ENCODE results near the gene IFT20.
A peak's percentile ranks its signal among the peaks of the same experiment; 100 is the strongest.
"Not testable (repeated sequence)": the region's sequence is repeated elsewhere in the genome, so short reads cannot be mapped to it uniquely, and the experiment has no call there.

The IFT20 gene

DNA sequence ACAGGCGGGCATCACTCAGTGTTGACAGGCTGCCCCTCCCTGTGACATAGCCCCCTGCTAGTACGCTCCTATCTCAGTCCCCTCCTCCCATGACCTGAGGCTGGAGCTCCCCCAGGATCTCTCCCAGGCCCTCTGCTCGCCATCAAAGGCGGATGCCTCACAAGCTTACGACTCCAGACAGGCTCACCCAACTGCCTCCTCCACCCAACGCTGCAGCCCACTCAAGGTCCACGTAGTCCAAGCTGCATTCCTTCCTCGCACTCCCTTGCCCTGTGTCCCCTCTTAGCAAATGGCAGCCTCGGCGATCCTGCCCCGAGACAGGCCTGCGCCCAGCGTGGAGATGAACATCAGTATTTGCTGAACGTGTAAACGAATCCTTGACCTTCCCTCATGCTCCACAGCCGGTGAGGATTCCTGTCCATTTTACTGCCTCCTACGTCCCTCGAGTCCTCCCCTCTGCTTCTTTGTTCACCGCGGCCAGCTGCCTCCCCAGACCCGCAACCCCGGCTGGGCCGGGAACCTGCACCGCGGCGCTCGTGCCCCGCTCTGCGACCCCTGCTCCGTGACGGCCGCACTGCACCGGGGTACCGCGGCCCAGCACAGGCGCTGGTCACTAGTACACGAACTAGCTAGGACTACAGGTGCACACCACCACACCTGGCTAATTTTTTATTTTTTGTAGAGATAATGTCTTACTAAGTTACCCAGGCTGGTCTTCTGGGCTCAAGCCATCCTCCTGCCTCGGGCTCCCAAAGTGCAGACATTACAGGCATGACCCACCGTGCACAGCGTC, 17.1 kb downstream of the IFT20 start:
- Mint-ChIP-seq H3K27ac (peak overlapping the region; percentile 91), H3K4me1 (ENCODE audit: low read depth) (peaks cover 38% of the 10 kb centered on the region), H3K27me3 (no peaks in the 10 kb centered on the region), H3K4me3 (peak overlapping the region; percentile 92), H3K36me3 (ENCODE audit: low read depth) (peaks cover 37% of the 10 kb centered on the region), H3K9me3 (no peaks in the 10 kb centered on the region)
- DNase-seq, result no peak

- Mint-ChIP-seq H3K27ac (peak overlapping the region; percentile 91), H3K4me1 (ENCODE audit: low read depth) (peaks cover 36% of the 10 kb centered on the region), H3K4me3 (peak overlapping the region; percentile 92), H3K9me3 (no peaks in the 10 kb centered on the region), H3K36me3 (ENCODE audit: low read depth) (peaks cover 29% of the 10 kb centered on the region), H3K27me3 (no peaks in the 10 kb centered on the region)
- no peak for DNase-seq
Observed at GRCh38 chr17:28317099-28317965, 17.9 kb downstream of the IFT20 start.

GRCh38 chr17:28315846-28316705, 19.2 kb downstream of the IFT20 start:
- no peaks in the 10 kb centered on the region for H3K27me3 Mint-ChIP-seq
- no peak overlapping the region for H3K4me3 Mint-ChIP-seq
- no peaks in the 10 kb centered on the region for H3K9me3 Mint-ChIP-seq

DNA sequence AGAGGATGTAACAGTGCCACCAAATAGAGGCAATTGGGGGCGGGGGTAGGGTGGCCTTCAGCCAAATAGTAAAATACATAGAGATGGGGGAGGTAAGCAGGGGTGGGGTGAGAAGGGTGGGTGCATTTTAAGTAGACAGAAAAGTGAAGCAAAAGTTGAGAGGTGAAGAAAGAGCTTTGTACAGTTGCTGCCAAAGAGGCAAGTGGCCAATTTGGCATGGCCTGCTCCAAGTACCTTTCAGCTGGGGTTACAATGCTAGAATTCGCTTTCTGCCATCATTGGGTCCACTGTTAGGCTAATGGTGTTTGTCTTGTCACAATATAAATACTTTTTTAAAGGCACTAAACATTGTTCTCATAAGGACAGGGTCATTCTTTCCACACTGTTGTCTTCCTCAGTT, 21.4 kb downstream of the IFT20 start:
- Mint-ChIP-seq H3K9me3 (no peaks in the 10 kb centered on the region), H3K4me1 (ENCODE audit: low read depth) (peaks cover 11% of the 10 kb centered on the region), H3K4me3 (no peak overlapping the region), H3K36me3 (ENCODE audit: low read depth) (no peaks in the 10 kb centered on the region), H3K27ac (no peak overlapping the region), H3K27me3 (no peaks in the 10 kb centered on the region)
- no peak for DNase-seq

More at GRCh38 chr17:28315846-28316705, 19.2 kb downstream of the IFT20 start:
- Mint-ChIP-seq H3K36me3 (ENCODE audit: low read depth) (peaks cover 19% of the 10 kb centered on the region), H3K4me1 (ENCODE audit: low read depth) (peaks cover 27% of the 10 kb centered on the region), H3K27ac (no peak overlapping the region)
- no peak for DNase-seq

DNA sequence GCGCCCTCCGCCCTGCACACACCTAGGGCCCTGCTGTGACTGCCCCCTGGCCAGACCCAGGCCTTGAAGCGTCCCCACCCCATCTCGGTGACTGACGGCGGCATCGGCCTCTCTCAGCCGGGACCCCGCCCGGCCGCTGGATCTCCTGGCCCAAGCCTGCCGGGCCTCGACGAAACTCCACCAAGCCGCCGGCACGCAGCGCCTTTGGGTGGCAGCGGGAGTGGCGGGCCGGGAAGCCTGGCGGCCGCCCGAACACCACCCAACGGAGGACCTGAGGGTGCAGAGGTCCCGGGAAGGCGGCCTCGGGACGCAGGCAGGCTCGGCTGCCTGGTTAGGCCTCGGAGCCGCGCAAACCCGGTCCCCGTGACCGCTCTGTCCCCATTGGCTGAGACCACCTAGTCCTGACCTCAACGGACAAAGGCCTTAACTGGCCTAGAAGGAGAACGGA, 28.3 kb downstream of the IFT20 start:
- Mint-ChIP-seq H3K4me1 (ENCODE audit: low read depth) (no peaks in the 10 kb centered on the region), H3K4me3 (no peak overlapping the region), H3K27me3 (peaks cover 33% of the 10 kb centered on the region), H3K9me3 (no peaks in the 10 kb centered on the region), H3K27ac (no peak overlapping the region), H3K36me3 (ENCODE audit: low read depth) (no peaks in the 10 kb centered on the region)
- DNase-seq, result no peak

GRCh38 chr17:28298449-28298848, 36.8 kb downstream of the IFT20 start:
- Mint-ChIP-seq H3K27me3 (peaks cover 6% of the 10 kb centered on the region), H3K4me3 (no peak overlapping the region), H3K27ac (no peak overlapping the region), H3K4me1 (ENCODE audit: low read depth) (peaks cover 21% of the 10 kb centered on the region), H3K9me3 (no peaks in the 10 kb centered on the region), H3K36me3 (ENCODE audit: low read depth) (no peaks in the 10 kb centered on the region)
- no peak for DNase-seq

DNA sequence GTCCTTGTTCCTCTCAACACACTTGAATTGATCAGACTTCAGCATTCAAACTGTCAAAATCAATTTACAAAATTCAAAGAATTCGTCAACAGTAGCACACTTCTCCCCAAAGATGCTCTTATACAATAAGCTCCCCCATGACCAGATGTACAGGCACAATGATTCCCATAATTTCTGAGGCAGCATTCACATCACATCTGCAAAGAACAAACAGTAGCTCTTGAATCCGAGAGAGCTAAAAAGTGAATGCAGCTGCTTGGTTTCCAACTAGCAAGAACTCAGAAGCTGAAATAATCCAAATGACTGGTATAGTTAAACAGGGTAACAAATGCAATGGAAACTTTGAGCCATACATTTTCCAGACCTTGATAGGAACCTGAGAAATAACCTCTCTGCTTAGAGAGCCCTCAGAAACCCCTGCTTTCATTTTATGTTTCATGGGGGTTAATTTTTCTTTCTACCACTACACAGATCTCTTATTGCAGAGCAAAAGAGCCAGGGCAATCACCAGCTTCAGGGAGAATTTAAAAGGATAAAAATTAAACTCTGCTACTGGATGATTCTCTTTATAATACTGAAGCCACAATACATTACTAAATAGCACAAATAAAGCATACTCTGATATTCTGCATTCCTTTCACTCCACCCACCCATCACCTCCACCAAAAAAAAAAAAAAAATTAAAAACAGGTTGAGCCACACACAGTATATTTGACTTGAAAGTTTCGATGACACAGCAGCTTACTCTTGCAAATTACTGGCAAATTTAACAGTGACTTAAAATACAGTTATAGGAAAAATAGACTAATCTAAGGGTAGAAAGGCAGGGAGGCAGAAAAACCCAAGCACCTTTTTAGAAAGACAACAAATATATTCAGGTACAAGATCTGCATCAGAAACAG, 39.3 kb downstream of the IFT20 start:
- Mint-ChIP-seq H3K4me3 (peak overlapping the region; percentile 29), H3K27me3 (peaks cover 25% of the 10 kb centered on the region), H3K9me3 (no peaks in the 10 kb centered on the region), H3K4me1 (ENCODE audit: low read depth) (peaks cover 21% of the 10 kb centered on the region), H3K36me3 (ENCODE audit: low read depth) (no peaks in the 10 kb centered on the region), H3K27ac (peak overlapping the region; percentile 75)
- no peak for DNase-seq

DNA sequence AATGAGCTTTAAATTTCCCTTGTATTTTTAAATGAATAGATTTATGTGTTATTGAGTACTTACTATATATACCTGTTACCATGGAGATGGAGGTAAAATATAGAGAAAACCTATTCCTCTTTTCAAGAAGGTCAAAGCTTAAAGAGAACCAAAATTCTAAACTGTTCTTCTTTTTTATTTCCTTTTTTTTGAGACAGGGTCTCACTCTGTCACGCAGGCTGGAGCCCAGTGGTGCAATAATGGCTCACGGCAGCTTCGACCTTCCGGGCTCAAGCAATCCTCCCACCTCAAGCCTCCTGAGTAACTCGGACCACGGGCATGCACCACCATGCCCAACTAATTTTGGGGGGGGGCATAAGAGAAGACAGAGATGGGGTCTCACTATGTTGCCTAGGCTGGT, 41.3 kb downstream of the IFT20 start:
- Mint-ChIP-seq H3K36me3 (ENCODE audit: low read depth) (no peaks in the 10 kb centered on the region), H3K27me3 (peaks cover 28% of the 10 kb centered on the region), H3K4me1 (ENCODE audit: low read depth) (peaks cover 21% of the 10 kb centered on the region), H3K4me3 (no peak overlapping the region), H3K27ac (no peak overlapping the region), H3K9me3 (no peaks in the 10 kb centered on the region)
- no peak for DNase-seq

DNA sequence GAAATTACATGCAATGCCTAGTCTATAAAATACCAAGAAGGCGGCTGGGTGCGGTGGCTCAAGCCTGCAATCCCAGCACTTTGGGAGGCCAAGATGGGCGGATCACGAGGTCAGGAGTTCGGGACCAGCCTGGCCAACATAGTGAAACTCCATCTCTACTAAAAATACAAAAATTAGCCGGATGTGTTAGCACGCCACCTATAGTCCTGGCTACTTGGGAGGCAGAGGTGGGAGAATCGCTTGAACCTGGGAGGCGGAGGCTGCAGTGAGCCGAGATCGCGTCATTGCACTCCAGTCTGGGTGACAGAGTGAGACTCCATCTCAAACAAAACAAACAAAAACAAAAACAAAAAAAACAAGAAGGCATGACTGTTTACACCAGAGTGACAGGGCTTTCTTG, 42.4 kb downstream of the IFT20 start:
- H3K9me3 Mint-ChIP-seq; DNase-seq; H3K36me3 Mint-ChIP-seq (ENCODE audit: low read depth); H3K4me3 Mint-ChIP-seq; H3K27ac Mint-ChIP-seq: not testable (repeated sequence)
- Mint-ChIP-seq H3K27me3 (peaks cover 28% of the 10 kb centered on the region), H3K4me1 (ENCODE audit: low read depth) (peaks cover 21% of the 10 kb centered on the region)

DNA sequence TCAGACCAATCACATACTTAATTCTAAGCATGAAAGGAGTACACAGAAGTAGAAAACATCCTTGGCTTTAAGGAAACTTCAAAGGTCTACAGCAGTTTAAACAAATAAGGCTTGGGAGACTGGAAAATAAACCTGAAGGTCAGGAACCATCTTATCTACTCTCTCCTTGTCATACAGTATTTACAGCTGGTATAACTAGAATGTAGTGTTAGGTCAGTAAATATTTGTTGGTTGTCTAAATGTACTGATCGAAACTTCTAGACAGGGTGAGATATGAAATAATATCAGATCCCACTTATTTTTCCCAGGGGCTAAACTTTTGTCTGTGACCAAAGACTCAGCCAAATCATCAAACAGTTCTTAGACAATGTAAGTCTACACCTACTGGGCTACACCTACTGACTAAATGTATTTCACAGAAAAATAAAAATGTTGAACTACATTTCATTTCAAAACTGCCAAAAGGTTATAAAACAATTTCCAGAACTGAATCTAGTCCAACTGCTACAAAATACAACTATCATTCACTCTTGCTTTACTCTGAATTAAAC, 43.4 kb downstream of the IFT20 start:
- H3K4me1 Mint-ChIP-seq (ENCODE audit: low read depth), result peaks cover 20% of the 10 kb centered on the region
- H3K36me3 Mint-ChIP-seq (ENCODE audit: low read depth), result no peaks in the 10 kb centered on the region
- H3K9me3 Mint-ChIP-seq, result no peaks in the 10 kb centered on the region

DNA sequence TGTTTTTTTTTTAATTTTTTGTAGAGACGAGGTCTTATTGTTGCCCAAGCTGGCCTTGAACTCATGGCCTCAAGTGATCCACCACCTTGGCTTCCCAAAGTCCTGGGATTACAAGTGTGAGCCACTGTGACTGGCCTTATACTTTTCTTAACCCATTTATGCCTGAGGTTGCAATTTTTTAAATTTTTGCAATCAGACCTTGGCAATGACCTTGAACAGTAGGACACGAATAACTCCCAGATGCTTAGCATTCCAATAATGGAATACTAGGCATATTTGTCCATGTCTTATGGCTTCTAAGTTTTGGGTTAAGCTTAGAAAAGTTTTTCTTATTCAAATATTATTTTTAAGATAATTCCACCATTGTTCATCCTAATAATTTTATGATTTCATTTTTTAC, 44.6 kb downstream of the IFT20 start:
- Mint-ChIP-seq H3K36me3 (ENCODE audit: low read depth) (no peaks in the 10 kb centered on the region), H3K27ac (no peak overlapping the region), H3K9me3 (no peaks in the 10 kb centered on the region), H3K4me3 (no peak overlapping the region), H3K27me3 (peaks cover 28% of the 10 kb centered on the region), H3K4me1 (ENCODE audit: low read depth) (peaks cover 8% of the 10 kb centered on the region)
- DNase-seq, result no peak

More for the DNA sequence above, 43.4 kb downstream of the IFT20 start:
- Mint-ChIP-seq H3K27me3 (peaks cover 28% of the 10 kb centered on the region), H3K4me3 (no peak overlapping the region), H3K27ac (no peak overlapping the region)
- DNase-seq, result no peak

- Mint-ChIP-seq H3K4me3 (no peak overlapping the region), H3K27ac (no peak overlapping the region), H3K4me1 (ENCODE audit: low read depth) (no peaks in the 10 kb centered on the region), H3K36me3 (ENCODE audit: low read depth) (no peaks in the 10 kb centered on the region), H3K27me3 (peaks cover 4% of the 10 kb centered on the region), H3K9me3 (no peaks in the 10 kb centered on the region)
- no peak for DNase-seq
Observed at GRCh38 chr17:28285965-28286364, 49.3 kb downstream of the IFT20 start.

DNA sequence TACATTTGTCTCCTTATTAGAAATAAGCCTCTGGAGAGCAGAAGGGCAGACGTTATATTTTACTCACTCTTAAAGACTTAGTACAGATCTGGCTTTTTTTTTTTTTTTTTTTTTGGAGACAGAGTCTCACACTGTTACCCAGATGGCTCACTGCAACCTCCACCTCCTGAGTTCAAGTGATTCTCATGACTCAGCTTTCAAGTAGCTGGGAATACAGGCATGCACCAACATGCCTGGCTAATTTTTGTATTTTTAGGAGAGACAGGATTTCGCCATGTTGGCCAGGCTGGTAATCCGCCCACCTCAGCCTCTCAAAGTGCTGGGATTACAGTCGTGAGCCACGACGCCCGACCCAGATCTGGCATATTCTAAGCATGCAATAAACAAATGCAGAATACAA, 52.7 kb downstream of the IFT20 start:
- DNase-seq, result no peak
- no peak overlapping the region for H3K27ac Mint-ChIP-seq
- no peaks in the 10 kb centered on the region for H3K9me3 Mint-ChIP-seq
- no peak overlapping the region for H3K4me3 Mint-ChIP-seq
- H3K27me3 Mint-ChIP-seq, result peaks cover 21% of the 10 kb centered on the region
- peaks cover 12% of the 10 kb centered on the region for H3K4me1 Mint-ChIP-seq (ENCODE audit: low read depth)
- no peaks in the 10 kb centered on the region for H3K36me3 Mint-ChIP-seq (ENCODE audit: low read depth)

All from activated T-cell treated with anti-CD3 and anti-CD28 coated beads, Interleukin-2, amount 50 U/mL, for 24 hours (primary cell).